HEK293 (cell line): ENCODE results near the gene TMEM256.
A peak's percentile ranks its signal among the peaks of the same experiment; 100 is the strongest.

Experiments used
- BCL11B ChIP-seq: fragments of 450-650 bp; formaldehyde crosslinking; IDR thresholded peaks from 2 replicates; pipeline ENCODE4 v1.5.1; 2016; ENCODE audit warnings: low read depth, missing biosample characterization, missing genetic modification characterization
- FEZF1 ChIP-seq: fragments of 450-650 bp; formaldehyde crosslinking; IDR thresholded peaks from 2 replicates; pipeline ENCODE4 v1.5.1; 2016; ENCODE audit warnings: missing biosample characterization, missing genetic modification characterization
- KLF10 ChIP-seq: fragments of 450-650 bp; IDR thresholded peaks from 2 replicates; pipeline ENCODE4 v1.5.1; 2018; ENCODE audit warnings: missing biosample characterization, mild to moderate bottlenecking, missing genetic modification characterization
- KLF16 ChIP-seq: fragments of 450-650 bp; formaldehyde crosslinking; IDR thresholded peaks from 2 replicates; pipeline ENCODE4 v1.5.1; 2017; ENCODE audit warnings: missing biosample characterization, missing genetic modification characterization
- RBAK ChIP-seq: fragments of 450-650 bp; formaldehyde crosslinking; IDR thresholded peaks from 2 replicates; pipeline ENCODE4 v1.5.1; 2016; ENCODE audit warnings: missing biosample characterization, missing genetic modification characterization
- SETDB1 ChIP-seq: IDR thresholded peaks from one replicate; pipeline ENCODE4 v1.6.1; 2017; ENCODE audit warnings: mild to moderate bottlenecking, low read length, moderate library complexity, mixed read lengths; ENCODE audit not compliant: insufficient read length
- SP7 ChIP-seq: fragments of 450-650 bp; formaldehyde crosslinking; IDR thresholded peaks from 2 replicates; pipeline ENCODE4 v1.5.1; 2016; ENCODE audit warnings: missing biosample characterization, missing genetic modification characterization
- ZBTB17 ChIP-seq: fragments of 450-650 bp; formaldehyde crosslinking; IDR thresholded peaks from 2 replicates; pipeline ENCODE4 v1.5.1; 2016; ENCODE audit warnings: missing biosample characterization, missing genetic modification characterization
- ZEB2 ChIP-seq: fragments of 450-650 bp; formaldehyde crosslinking; IDR thresholded peaks from 2 replicates; pipeline ENCODE4 v1.5.1; 2016; ENCODE audit warnings: missing biosample characterization, missing genetic modification characterization
- ZFP69B ChIP-seq: fragments of 450-650 bp; formaldehyde crosslinking; IDR thresholded peaks from 2 replicates; pipeline ENCODE4 v1.5.1; 2016; ENCODE audit warnings: missing biosample characterization, missing genetic modification characterization
- ZNF121 ChIP-seq: fragments of 450-650 bp; formaldehyde crosslinking; IDR thresholded peaks from 2 replicates; pipeline ENCODE4 v1.5.1; 2016; ENCODE audit warnings: missing biosample characterization, missing genetic modification characterization
- ZNF175 ChIP-seq: fragments of 450-650 bp; formaldehyde crosslinking; IDR thresholded peaks from 2 replicates; pipeline ENCODE4 v1.5.1; 2016; ENCODE audit warnings: missing biosample characterization, missing genetic modification characterization
- ZNF214 ChIP-seq: fragments of 450-650 bp; formaldehyde crosslinking; IDR thresholded peaks from 2 replicates; pipeline ENCODE4 v1.5.1; 2017; ENCODE audit warnings: missing biosample characterization, mild to moderate bottlenecking, missing genetic modification characterization, borderline replicate concordance
- ZNF24 ChIP-seq: fragments of 450-650 bp; formaldehyde crosslinking; IDR thresholded peaks from 2 replicates; pipeline ENCODE4 v1.5.1; 2016; ENCODE audit warnings: missing biosample characterization, missing genetic modification characterization
- ZNF311 ChIP-seq: fragments of 450-650 bp; formaldehyde crosslinking; IDR thresholded peaks from 2 replicates; pipeline ENCODE4 v1.5.1; 2017; ENCODE audit warnings: missing biosample characterization, missing genetic modification characterization, borderline replicate concordance
- ZNF335 ChIP-seq: fragments of 450-650 bp; formaldehyde crosslinking; conservative IDR thresholded peaks from 2 replicates; pipeline ENCODE4 v1.5.1; 2016; ENCODE audit warnings: missing biosample characterization, missing genetic modification characterization
- ZNF521 ChIP-seq: fragments of 450-650 bp; formaldehyde crosslinking; IDR thresholded peaks from 2 replicates; pipeline ENCODE4 v1.5.1; 2017; ENCODE audit warnings: missing biosample characterization, mild to moderate bottlenecking, missing genetic modification characterization
- ZNF529 ChIP-seq: fragments of 450-650 bp; formaldehyde crosslinking; IDR thresholded peaks from 2 replicates; pipeline ENCODE4 v1.5.1; 2017; ENCODE audit warnings: missing genetic modification characterization, missing biosample characterization; ENCODE audit not compliant: insufficient replicate concordance
- ZNF530 ChIP-seq: fragments of 450-650 bp; formaldehyde crosslinking; IDR thresholded peaks from 2 replicates; pipeline ENCODE4 v1.5.1; 2016; ENCODE audit warnings: low read depth, missing biosample characterization, missing genetic modification characterization
- ZNF670 ChIP-seq: fragments of 450-650 bp; formaldehyde crosslinking; IDR thresholded peaks from 2 replicates; pipeline ENCODE4 v1.5.1; 2016; ENCODE audit warnings: missing biosample characterization, missing genetic modification characterization, low read depth
- ZNF747 ChIP-seq: fragments of 450-650 bp; formaldehyde crosslinking; IDR thresholded peaks from 2 replicates; pipeline ENCODE4 v1.5.1; 2016; ENCODE audit warnings: missing biosample characterization, missing genetic modification characterization
- ZNF777 ChIP-seq: fragments of 450-650 bp; formaldehyde crosslinking; IDR thresholded peaks from 2 replicates; pipeline ENCODE4 v1.5.1; 2017; ENCODE audit warnings: missing biosample characterization, missing genetic modification characterization, borderline replicate concordance
- ZSCAN30 ChIP-seq: fragments of 450-650 bp; IDR thresholded peaks from 2 replicates; pipeline ENCODE4 v1.5.1; 2018; ENCODE audit warnings: missing biosample characterization, mild to moderate bottlenecking, missing genetic modification characterization, moderate library complexity
- ZXDB ChIP-seq: fragments of 450-650 bp; formaldehyde crosslinking; IDR thresholded peaks from 2 replicates; pipeline ENCODE4 v1.5.1; 2016; ENCODE audit warnings: missing biosample characterization, missing genetic modification characterization
- TF ChIP-seq, protein P1 (sequence below): fragments of 450-650 bp; formaldehyde crosslinking; IDR thresholded peaks from 2 replicates; pipeline ENCODE4 v1.5.1; 2016; ENCODE audit warnings: missing biosample characterization, missing genetic modification characterization
- TF ChIP-seq, protein P2 (sequence below): fragments of 450-650 bp; formaldehyde crosslinking; IDR thresholded peaks from 2 replicates; pipeline ENCODE4 v1.5.1; 2016; ENCODE audit warnings: missing biosample characterization, missing genetic modification characterization, borderline replicate concordance
- TF ChIP-seq, protein P3 (sequence below): fragments of 450-650 bp; formaldehyde crosslinking; IDR thresholded peaks from 2 replicates; pipeline ENCODE4 v1.5.1; 2016; ENCODE audit warnings: missing biosample characterization, missing genetic modification characterization
- TF ChIP-seq, protein P4 (sequence below): fragments of 450-650 bp; formaldehyde crosslinking; IDR thresholded peaks from 2 replicates; pipeline ENCODE4 v1.5.1; 2017; ENCODE audit warnings: missing biosample characterization, missing genetic modification characterization
- TF ChIP-seq, protein P5 (sequence below): fragments of 450-650 bp; formaldehyde crosslinking; IDR thresholded peaks from 2 replicates; pipeline ENCODE4 v1.5.1; 2016; ENCODE audit warnings: missing biosample characterization, missing genetic modification characterization
- TF ChIP-seq, protein P6 (sequence below): fragments of 450-650 bp; formaldehyde crosslinking; IDR thresholded peaks from 2 replicates; pipeline ENCODE4; 2016; ENCODE audit warnings: missing biosample characterization, missing genetic modification characterization

Gene TMEM256

DNA sequence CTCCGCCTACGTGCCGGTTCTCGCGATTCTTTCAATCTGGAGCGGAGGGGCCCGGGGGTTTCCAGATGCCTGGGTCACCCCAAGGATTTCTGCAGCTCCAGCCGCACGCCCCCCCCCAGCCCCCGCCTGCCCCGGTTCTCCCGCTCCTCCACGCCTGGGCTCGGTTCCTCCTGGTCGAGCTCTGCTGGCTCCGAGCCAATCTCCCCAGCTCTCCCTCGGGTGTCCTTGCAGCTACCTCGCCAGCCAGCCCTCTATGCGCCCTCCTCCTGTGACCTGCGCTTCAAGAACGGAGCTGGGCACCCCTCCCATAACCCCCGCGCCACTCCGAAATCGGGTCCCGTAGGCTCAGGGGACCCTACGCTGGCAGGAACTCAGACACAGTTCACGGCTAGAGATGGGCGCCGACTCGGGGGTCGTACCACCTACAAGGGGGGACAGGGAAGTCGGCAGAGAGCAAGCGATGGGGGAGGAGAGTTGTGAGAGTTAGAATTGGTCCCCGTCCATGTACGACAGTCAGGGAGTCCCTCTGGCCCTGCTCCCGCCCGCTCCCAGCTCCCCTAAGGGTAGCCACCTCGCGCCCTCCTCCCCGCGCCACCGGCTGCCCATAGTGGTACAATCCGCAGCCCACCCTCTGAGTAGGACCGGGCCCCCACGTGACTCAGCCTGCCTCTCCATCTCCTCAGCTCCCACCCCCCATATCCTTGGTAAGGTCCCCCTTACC, 36.4 kb upstream of the TMEM256 start (continued):
- TF ChIP-seq, protein P1, sequence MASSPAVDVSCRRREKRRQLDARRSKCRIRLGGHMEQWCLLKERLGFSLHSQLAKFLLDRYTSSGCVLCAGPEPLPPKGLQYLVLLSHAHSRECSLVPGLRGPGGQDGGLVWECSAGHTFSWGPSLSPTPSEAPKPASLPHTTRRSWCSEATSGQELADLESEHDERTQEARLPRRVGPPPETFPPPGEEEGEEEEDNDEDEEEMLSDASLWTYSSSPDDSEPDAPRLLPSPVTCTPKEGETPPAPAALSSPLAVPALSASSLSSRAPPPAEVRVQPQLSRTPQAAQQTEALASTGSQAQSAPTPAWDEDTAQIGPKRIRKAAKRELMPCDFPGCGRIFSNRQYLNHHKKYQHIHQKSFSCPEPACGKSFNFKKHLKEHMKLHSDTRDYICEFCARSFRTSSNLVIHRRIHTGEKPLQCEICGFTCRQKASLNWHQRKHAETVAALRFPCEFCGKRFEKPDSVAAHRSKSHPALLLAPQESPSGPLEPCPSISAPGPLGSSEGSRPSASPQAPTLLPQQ (tag by site-specific recombination), result no peak
- no peak for TF ChIP-seq RBAK (tag by site-specific recombination)
- TF ChIP-seq ZNF747, result no peak
- no peak for TF ChIP-seq ZNF214 (tag by site-specific recombination)
- no peak for TF ChIP-seq ZXDB
- TF ChIP-seq, protein P2, sequence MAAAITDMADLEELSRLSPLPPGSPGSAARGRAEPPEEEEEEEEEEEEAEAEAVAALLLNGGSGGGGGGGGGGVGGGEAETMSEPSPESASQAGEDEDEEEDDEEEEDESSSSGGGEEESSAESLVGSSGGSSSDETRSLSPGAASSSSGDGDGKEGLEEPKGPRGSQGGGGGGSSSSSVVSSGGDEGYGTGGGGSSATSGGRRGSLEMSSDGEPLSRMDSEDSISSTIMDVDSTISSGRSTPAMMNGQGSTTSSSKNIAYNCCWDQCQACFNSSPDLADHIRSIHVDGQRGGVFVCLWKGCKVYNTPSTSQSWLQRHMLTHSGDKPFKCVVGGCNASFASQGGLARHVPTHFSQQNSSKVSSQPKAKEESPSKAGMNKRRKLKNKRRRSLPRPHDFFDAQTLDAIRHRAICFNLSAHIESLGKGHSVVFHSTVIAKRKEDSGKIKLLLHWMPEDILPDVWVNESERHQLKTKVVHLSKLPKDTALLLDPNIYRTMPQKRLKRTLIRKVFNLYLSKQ (tag by site-specific recombination), result 0 out of 2 replicates have a peak, but pooled peaks have one; percentile 57
- TF ChIP-seq, protein P3, sequence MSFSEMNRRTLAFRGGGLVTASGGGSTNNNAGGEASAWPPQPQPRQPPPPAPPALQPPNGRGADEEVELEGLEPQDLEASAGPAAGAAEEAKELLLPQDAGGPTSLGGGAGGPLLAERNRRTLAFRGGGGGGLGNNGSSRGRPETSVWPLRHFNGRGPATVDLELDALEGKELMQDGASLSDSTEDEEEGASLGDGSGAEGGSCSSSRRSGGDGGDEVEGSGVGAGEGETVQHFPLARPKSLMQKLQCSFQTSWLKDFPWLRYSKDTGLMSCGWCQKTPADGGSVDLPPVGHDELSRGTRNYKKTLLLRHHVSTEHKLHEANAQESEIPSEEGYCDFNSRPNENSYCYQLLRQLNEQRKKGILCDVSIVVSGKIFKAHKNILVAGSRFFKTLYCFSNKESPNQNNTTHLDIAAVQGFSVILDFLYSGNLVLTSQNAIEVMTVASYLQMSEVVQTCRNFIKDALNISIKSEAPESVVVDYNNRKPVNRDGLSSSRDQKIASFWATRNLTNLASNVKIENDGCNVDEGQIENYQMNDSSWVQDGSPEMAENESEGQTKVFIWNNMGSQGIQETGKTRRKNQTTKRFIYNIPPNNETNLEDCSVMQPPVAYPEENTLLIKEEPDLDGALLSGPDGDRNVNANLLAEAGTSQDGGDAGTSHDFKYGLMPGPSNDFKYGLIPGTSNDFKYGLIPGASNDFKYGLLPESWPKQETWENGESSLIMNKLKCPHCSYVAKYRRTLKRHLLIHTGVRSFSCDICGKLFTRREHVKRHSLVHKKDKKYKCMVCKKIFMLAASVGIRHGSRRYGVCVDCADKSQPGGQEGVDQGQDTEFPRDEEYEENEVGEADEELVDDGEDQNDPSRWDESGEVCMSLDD (tag by site-specific recombination), result peak; percentile 51; the same call in 1 of the 2 replicates
- TF ChIP-seq ZSCAN30 (tag by site-specific recombination), result no peak
- TF ChIP-seq, protein P4, sequence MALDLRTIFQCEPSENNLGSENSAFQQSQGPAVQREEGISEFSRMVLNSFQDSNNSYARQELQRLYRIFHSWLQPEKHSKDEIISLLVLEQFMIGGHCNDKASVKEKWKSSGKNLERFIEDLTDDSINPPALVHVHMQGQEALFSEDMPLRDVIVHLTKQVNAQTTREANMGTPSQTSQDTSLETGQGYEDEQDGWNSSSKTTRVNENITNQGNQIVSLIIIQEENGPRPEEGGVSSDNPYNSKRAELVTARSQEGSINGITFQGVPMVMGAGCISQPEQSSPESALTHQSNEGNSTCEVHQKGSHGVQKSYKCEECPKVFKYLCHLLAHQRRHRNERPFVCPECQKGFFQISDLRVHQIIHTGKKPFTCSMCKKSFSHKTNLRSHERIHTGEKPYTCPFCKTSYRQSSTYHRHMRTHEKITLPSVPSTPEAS (tag by site-specific recombination), result no peak
- peak; percentile 75; the same call in 1 of the 2 replicates for TF ChIP-seq ZNF777 (tag by site-specific recombination)
- TF ChIP-seq KLF16 (tag by site-specific recombination), result 0 out of 2 replicates have a peak, but pooled peaks have one; percentile 75
- no peak for TF ChIP-seq ZNF530 (tag by site-specific recombination)
- TF ChIP-seq FEZF1, result no peak
- no peak for TF ChIP-seq ZNF670 (tag by site-specific recombination)
- peak; percentile 72; the same call in 1 of the 2 replicates for TF ChIP-seq ZNF24
- no peak for TF ChIP-seq SETDB1
- TF ChIP-seq ZNF335 (tag by site-specific recombination), result peak; percentile 92; the same call in 1 of the 2 replicates
- no peak; the same call in 1 of the 2 replicates for TF ChIP-seq ZFP69B (tag by site-specific recombination)
- no peak for TF ChIP-seq ZNF529 (tag by site-specific recombination)
- peak; percentile 81 for TF ChIP-seq ZEB2
- no peak; the same call in 1 of the 2 replicates for TF ChIP-seq KLF10 (tag by site-specific recombination)
- TF ChIP-seq ZNF311 (tag by site-specific recombination), result no peak
- TF ChIP-seq SP7, result peak; percentile 70; the same call in 1 of the 2 replicates
- no peak for TF ChIP-seq ZNF175 (tag by site-specific recombination)
- TF ChIP-seq BCL11B (tag by site-specific recombination), result no peak
- TF ChIP-seq ZBTB17, result peak; percentile 86
- TF ChIP-seq ZNF121, result no peak
- TF ChIP-seq, protein P5, sequence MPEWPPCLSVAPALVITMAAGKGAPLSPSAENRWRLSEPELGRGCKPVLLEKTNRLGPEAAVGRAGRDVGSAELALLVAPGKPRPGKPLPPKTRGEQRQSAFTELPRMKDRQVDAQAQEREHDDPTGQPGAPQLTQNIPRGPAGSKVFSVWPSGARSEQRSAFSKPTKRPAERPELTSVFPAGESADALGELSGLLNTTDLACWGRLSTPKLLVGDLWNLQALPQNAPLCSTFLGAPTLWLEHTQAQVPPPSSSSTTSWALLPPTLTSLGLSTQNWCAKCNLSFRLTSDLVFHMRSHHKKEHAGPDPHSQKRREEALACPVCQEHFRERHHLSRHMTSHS (tag by site-specific recombination), result no peak
- TF ChIP-seq, protein P6, sequence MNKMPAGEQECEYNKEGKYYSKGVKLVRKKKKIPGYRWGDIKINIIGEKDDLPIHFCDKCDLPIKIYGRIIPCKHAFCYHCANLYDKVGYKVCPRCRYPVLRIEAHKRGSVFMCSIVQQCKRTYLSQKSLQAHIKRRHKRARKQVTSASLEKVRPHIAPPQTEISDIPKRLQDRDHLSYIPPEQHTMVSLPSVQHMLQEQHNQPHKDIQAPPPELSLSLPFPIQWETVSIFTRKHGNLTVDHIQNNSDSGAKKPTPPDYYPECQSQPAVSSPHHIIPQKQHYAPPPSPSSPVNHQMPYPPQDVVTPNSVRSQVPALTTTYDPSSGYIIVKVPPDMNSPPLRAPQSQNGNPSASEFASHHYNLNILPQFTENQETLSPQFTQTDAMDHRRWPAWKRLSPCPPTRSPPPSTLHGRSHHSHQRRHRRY (tag by site-specific recombination), result no peak
- no peak for TF ChIP-seq ZNF521 (tag by site-specific recombination)
